GM23338 (cell line): ENCODE results near the gene GMEB2. TPM values are rescaled to one million over a fixed set of nuclear protein-coding genes. Genes with fewer than 3 reads are reported as not detected.
A peak's percentile ranks its signal among the peaks of the same experiment; 100 is the strongest.

ENCODE experiments used
- ATAC-seq: fragments of 200-7000 bp; cut with Tn5 transposase; 3 replicates; pipeline ENCODE4 v1.9.1; 2020
- DNase-seq: peaks from one replicate; pipeline ENCODE4 v3.0.0-alpha.2; 2015; ENCODE audit warnings: low spot score
- H2AFZ ChIP-seq: fragments of 200-600 bp; sonication (generic); 2 replicates; pipeline ENCODE4 v1.8.0; 2016; ENCODE audit warnings: antibody characterized with exemption, mild to moderate bottlenecking, moderate library complexity
- H3F3A ChIP-seq: fragments of 200-600 bp; sonication (generic); replicated peaks from 2 replicates; pipeline ENCODE4 v1.8.0; 2017; ENCODE audit warnings: antibody characterized with exemption, mixed run types, low read depth
- H3K27ac ChIP-seq: fragments of 200-600 bp; sonication (generic); 2 replicates; pipeline ENCODE4 v1.6.1; 2016; ENCODE audit warnings: low read depth
- H3K27me3 ChIP-seq: fragments of 200-600 bp; sonication (generic); 2 replicates; pipeline ENCODE4 v1.8.0; 2016; ENCODE audit warnings: mild to moderate bottlenecking, mixed run types, moderate library complexity; ENCODE audit not compliant: insufficient read depth
- H3K36me3 ChIP-seq: fragments of 200-600 bp; sonication (generic); 2 replicates; pipeline ENCODE4 v1.8.0; 2016; ENCODE audit warnings: mild to moderate bottlenecking; ENCODE audit not compliant: insufficient read depth
- H3K4me1 ChIP-seq: fragments of 200-600 bp; sonication (generic); 2 replicates; pipeline ENCODE4 v1.8.0; 2016; ENCODE audit warnings: mild to moderate bottlenecking, moderate library complexity; ENCODE audit not compliant: insufficient read depth
- H3K4me2 ChIP-seq: fragments of 200-600 bp; sonication (generic); 2 replicates; pipeline ENCODE4 v1.7.1; 2017; ENCODE audit warnings: mixed run types
- H3K4me3 ChIP-seq: fragments of 200-600 bp; sonication (generic); 2 replicates; pipeline ENCODE4 v1.6.1; 2016; ENCODE audit warnings: mixed run types
- H3K79me2 ChIP-seq: fragments of 200-600 bp; sonication (generic); replicated peaks from 2 replicates; pipeline ENCODE4 v1.8.0; 2017; ENCODE audit warnings: mild to moderate bottlenecking; ENCODE audit not compliant: insufficient read depth
- H3K9me2 ChIP-seq: fragments of 200-600 bp; sonication (generic); 2 replicates; pipeline ENCODE4 v1.8.0; 2017; ENCODE audit not compliant: insufficient read depth
- H4K20me1 ChIP-seq: fragments of 200-600 bp; sonication (generic); replicated peaks from 2 replicates; pipeline ENCODE4 v1.8.0; 2017; ENCODE audit warnings: mild to moderate bottlenecking; ENCODE audit not compliant: insufficient read depth
- H3K27ac Mint-ChIP-seq: 2 replicates; pipeline ENCODE4 v1.8.0; 2020; ENCODE audit warnings: inconsistent platforms, mild to moderate bottlenecking, moderate library complexity, mixed read lengths
- H3K27me3 Mint-ChIP-seq: 3 replicates; pipeline ENCODE4 v1.8.0; 2022; ENCODE audit warnings: low read depth, mild to moderate bottlenecking, moderate library complexity, mixed read lengths, inconsistent platforms; ENCODE audit not compliant: insufficient read depth, poor library complexity
- H3K36me3 Mint-ChIP-seq: 3 replicates; pipeline ENCODE4 v1.8.0; 2021; ENCODE audit warnings: low read depth, mild to moderate bottlenecking, inconsistent platforms, moderate library complexity, mixed read lengths
- H3K4me1 Mint-ChIP-seq: 3 replicates; pipeline ENCODE4 v1.8.0; 2020; ENCODE audit warnings: mild to moderate bottlenecking, inconsistent platforms, mixed read lengths
- H3K4me3 Mint-ChIP-seq: 3 replicates; pipeline ENCODE4 v1.8.0; 2021; ENCODE audit warnings: moderate library complexity, mild to moderate bottlenecking, inconsistent platforms, mixed read lengths
- H3K9me3 Mint-ChIP-seq: 3 replicates; pipeline ENCODE4 v1.8.0; 2020; ENCODE audit warnings: moderate library complexity, mild to moderate bottlenecking, inconsistent platforms, mixed read lengths
- CREB1 ChIP-seq: fragments of 250-450 bp; sonication (Bioruptor Pico); IDR thresholded peaks from 2 replicates; pipeline ENCODE4 v1.5.0; 2020; ENCODE audit warnings: low read depth, mild to moderate bottlenecking, moderate library complexity
- EZH2 ChIP-seq: fragments of 200-600 bp; sonication (generic); IDR thresholded peaks from one replicate; pipeline ENCODE4 v1.8.0; 2017; ENCODE audit warnings: antibody characterized with exemption, mild to moderate bottlenecking, low read depth; ENCODE audit not compliant: unreplicated experiment
- EZH2phosphoT487 ChIP-seq: fragments of 200-600 bp; sonication (generic); IDR thresholded peaks from one replicate; pipeline ENCODE4 v1.8.1; 2018; ENCODE audit warnings: antibody characterized with exemption; ENCODE audit not compliant: unreplicated experiment
- JUNB ChIP-seq: IDR thresholded peaks from one replicate; pipeline ENCODE4 v1.6.1; 2016; ENCODE audit warnings: antibody characterized with exemption; ENCODE audit not compliant: unreplicated experiment
- NANOG ChIP-seq: IDR thresholded peaks from 2 replicates; pipeline ENCODE4 v1.6.1; 2016; ENCODE audit warnings: antibody characterized with exemption, borderline replicate concordance
- POLR2AphosphoS5 ChIP-seq: IDR thresholded peaks from 2 replicates; pipeline ENCODE4 v1.6.1; 2016; ENCODE audit warnings: antibody characterized with exemption, low read depth
- REST ChIP-seq: IDR thresholded peaks from one replicate; pipeline ENCODE4 v1.6.1; 2018; ENCODE audit warnings: antibody characterized with exemption; ENCODE audit not compliant: unreplicated experiment
- STAT1 ChIP-seq: IDR thresholded peaks from one replicate; pipeline ENCODE4 v1.6.1; 2016; ENCODE audit warnings: antibody characterized with exemption; ENCODE audit not compliant: unreplicated experiment
- ZNF114 ChIP-seq: fragments of 250-450 bp; sonication (Bioruptor Pico); IDR thresholded peaks from 2 replicates; pipeline ENCODE4 v1.5.0; 2020; ENCODE audit warnings: mild to moderate bottlenecking, moderate library complexity
- ZNF331 ChIP-seq: fragments of 250-450 bp; sonication (Bioruptor Pico); IDR thresholded peaks from 2 replicates; pipeline ENCODE4 v1.5.0; 2020; ENCODE audit warnings: low read depth, mild to moderate bottlenecking, moderate library complexity
- polyA plus RNA-seq: library from polyadenylated mRNA; unstranded; fragments of >200 nt; fragmentation: Nextera tagmentation; extraction: Ambion mirVana; gene quantifications from 2 replicates; pipeline ENCODE4 v1.2.1, GENCODE V29; 2016
- total RNA-seq: library from RNA; depleted of rRNA; stranded (reverse); fragments of >200 nt; shearing (Covaris generic); gene quantifications from 2 replicates; pipeline ENCODE4 v1.2.3, GENCODE V29; 2014
- TF ChIP-seq, protein P1 (sequence below): IDR thresholded peaks from 2 replicates; pipeline ENCODE4 v1.6.1; 2016; ENCODE audit warnings: antibody characterized with exemption
- TF ChIP-seq, protein P2 (sequence below): fragments of 250-450 bp; sonication (Bioruptor Pico); IDR thresholded peaks from 2 replicates; pipeline ENCODE4 v1.5.0; 2020; ENCODE audit warnings: mild to moderate bottlenecking, moderate library complexity
- TF ChIP-seq, protein P3 (sequence below), 2 experiments: fragments of 200-600 bp in 1 of 2; sonication (generic) in 1 of 2; conservative IDR thresholded peaks; 2 replicates each; pipeline versions ENCODE4 v1.5.1 to v1.6.1; 2016 to 2017; ENCODE audit warnings: antibody characterized with exemption in 2 of 2, low read depth in 2 of 2, mild to moderate bottlenecking in 2 of 2, moderate library complexity in 1 of 2

Gene GMEB2
- total and polyA plus RNA-seq, 2 experiments from 2014 or later = 4.4 to 20.6 TPM

GRCh38 chr20:63643946-63644345 is 17.0 kb upstream of the GMEB2 start:
- Histone ChIP-seq H3K27me3 (no peaks in the 10 kb centered on the region), H3K79me2 (no peaks in the 10 kb centered on the region), H3K27ac (no peak overlapping the region), H3K36me3 (no peaks in the 10 kb centered on the region), H3K4me1 (peaks cover 7% of the 10 kb centered on the region; the same call in 1 of the 2 replicates), H3K4me3 (no peak overlapping the region), H3K9me2 (no peaks in the 10 kb centered on the region), H3F3A (peaks cover 9% of the 10 kb centered on the region; the same call in 1 of the 2 replicates), H2AFZ (no peak overlapping the region), H4K20me1 (no peaks in the 10 kb centered on the region; the same call in 1 of the 2 replicates), H3K4me2 (no peak overlapping the region)
- DNase-seq = no peak
- no peak for TF ChIP-seq POLR2AphosphoS5
- TF ChIP-seq, protein P1, sequence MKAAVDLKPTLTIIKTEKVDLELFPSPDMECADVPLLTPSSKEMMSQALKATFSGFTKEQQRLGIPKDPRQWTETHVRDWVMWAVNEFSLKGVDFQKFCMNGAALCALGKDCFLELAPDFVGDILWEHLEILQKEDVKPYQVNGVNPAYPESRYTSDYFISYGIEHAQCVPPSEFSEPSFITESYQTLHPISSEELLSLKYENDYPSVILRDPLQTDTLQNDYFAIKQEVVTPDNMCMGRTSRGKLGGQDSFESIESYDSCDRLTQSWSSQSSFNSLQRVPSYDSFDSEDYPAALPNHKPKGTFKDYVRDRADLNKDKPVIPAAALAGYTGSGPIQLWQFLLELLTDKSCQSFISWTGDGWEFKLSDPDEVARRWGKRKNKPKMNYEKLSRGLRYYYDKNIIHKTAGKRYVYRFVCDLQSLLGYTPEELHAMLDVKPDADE = no peak
- TF ChIP-seq ZNF114 (CRISPR knock-in tag) = no peak
- TF ChIP-seq STAT1 = no peak
- TF ChIP-seq, protein P2, sequence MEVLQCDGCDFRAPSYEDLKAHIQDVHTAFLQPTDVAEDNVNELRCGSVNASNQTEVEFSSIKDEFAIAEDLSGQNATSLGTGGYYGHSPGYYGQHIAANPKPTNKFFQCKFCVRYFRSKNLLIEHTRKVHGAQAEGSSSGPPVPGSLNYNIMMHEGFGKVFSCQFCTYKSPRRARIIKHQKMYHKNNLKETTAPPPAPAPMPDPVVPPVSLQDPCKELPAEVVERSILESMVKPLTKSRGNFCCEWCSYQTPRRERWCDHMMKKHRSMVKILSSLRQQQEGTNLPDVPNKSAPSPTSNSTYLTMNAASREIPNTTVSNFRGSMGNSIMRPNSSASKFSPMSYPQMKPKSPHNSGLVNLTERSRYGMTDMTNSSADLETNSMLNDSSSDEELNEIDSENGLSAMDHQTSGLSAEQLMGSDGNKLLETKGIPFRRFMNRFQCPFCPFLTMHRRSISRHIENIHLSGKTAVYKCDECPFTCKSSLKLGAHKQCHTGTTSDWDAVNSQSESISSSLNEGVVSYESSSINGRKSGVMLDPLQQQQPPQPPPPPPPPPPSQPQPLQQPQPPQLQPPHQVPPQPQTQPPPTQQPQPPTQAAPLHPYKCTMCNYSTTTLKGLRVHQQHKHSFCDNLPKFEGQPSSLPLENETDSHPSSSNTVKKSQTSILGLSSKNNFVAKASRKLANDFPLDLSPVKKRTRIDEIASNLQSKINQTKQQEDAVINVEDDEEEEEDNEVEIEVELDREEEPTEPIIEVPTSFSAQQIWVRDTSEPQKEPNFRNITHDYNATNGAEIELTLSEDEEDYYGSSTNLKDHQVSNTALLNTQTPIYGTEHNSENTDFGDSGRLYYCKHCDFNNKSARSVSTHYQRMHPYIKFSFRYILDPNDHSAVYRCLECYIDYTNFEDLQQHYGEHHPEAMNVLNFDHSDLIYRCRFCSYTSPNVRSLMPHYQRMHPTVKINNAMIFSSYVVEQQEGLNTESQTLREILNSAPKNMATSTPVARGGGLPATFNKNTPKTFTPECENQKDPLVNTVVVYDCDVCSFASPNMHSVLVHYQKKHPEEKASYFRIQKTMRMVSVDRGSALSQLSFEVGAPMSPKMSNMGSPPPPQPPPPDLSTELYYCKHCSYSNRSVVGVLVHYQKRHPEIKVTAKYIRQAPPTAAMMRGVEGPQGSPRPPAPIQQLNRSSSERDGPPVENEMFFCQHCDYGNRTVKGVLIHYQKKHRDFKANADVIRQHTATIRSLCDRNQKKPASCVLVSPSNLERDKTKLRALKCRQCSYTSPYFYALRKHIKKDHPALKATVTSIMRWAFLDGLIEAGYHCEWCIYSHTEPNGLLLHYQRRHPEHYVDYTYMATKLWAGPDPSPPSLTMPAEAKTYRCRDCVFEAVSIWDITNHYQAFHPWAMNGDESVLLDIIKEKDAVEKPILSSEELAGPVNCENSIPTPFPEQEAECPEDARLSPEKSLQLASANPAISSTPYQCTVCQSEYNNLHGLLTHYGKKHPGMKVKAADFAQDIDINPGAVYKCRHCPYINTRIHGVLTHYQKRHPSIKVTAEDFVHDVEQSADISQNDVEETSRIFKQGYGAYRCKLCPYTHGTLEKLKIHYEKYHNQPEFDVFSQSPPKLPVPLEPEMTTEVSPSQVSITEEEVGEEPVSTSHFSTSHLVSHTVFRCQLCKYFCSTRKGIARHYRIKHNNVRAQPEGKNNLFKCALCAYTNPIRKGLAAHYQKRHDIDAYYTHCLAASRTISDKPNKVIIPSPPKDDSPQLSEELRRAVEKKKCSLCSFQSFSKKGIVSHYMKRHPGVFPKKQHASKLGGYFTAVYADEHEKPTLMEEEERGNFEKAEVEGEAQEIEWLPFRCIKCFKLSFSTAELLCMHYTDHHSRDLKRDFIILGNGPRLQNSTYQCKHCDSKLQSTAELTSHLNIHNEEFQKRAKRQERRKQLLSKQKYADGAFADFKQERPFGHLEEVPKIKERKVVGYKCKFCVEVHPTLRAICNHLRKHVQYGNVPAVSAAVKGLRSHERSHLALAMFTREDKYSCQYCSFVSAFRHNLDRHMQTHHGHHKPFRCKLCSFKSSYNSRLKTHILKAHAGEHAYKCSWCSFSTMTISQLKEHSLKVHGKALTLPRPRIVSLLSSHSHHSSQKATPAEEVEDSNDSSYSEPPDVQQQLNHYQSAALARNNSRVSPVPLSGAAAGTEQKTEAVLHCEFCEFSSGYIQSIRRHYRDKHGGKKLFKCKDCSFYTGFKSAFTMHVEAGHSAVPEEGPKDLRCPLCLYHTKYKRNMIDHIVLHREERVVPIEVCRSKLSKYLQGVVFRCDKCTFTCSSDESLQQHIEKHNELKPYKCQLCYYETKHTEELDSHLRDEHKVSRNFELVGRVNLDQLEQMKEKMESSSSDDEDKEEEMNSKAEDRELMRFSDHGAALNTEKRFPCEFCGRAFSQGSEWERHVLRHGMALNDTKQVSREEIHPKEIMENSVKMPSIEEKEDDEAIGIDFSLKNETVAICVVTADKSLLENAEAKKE = no peak
- no peak for TF ChIP-seq EZH2
- no peak for TF ChIP-seq REST
- TF ChIP-seq, protein P3, sequence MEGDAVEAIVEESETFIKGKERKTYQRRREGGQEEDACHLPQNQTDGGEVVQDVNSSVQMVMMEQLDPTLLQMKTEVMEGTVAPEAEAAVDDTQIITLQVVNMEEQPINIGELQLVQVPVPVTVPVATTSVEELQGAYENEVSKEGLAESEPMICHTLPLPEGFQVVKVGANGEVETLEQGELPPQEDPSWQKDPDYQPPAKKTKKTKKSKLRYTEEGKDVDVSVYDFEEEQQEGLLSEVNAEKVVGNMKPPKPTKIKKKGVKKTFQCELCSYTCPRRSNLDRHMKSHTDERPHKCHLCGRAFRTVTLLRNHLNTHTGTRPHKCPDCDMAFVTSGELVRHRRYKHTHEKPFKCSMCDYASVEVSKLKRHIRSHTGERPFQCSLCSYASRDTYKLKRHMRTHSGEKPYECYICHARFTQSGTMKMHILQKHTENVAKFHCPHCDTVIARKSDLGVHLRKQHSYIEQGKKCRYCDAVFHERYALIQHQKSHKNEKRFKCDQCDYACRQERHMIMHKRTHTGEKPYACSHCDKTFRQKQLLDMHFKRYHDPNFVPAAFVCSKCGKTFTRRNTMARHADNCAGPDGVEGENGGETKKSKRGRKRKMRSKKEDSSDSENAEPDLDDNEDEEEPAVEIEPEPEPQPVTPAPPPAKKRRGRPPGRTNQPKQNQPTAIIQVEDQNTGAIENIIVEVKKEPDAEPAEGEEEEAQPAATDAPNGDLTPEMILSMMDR (conservative IDR thresholded peaks at IDR 0.05; ENCODE audit: low read depth in 2 of 2) = no peak
- TF ChIP-seq NANOG = no peak
- no peak for TF ChIP-seq CREB1 (CRISPR knock-in tag)
- TF ChIP-seq JUNB = no peak
- TF ChIP-seq EZH2phosphoT487 = no peak
- no peak for TF ChIP-seq ZNF331 (CRISPR knock-in tag)
- no peaks in the 10 kb centered on the region for H3K9me3 Mint-ChIP-seq
- no peak overlapping the region for H3K27ac Mint-ChIP-seq
- peaks cover 3% of the 10 kb centered on the region; the same call in 2 of the 3 replicates for H3K36me3 Mint-ChIP-seq
- peak overlapping the region; percentile 80; the same call in 2 of the 3 replicates for H3K4me3 Mint-ChIP-seq
- ATAC-seq = no peak
- peaks cover 9% of the 10 kb centered on the region for H3K27me3 Mint-ChIP-seq
- H3K4me1 Mint-ChIP-seq = peaks cover 11% of the 10 kb centered on the region
